Loucy (cell line): ENCODE data around the gene DLG2.

Experiments
- H2AFZ ChIP-seq: fragments of 200-600 bp; sonication (generic); 2 replicates; pipeline ENCODE4 v1.6.0; 2016; ENCODE audit warnings: antibody characterized with exemption, mild to moderate bottlenecking, low read length, moderate library complexity
- H3F3A ChIP-seq: fragments of 200-600 bp; 2 replicates; pipeline ENCODE4 v1.6.0; 2016; ENCODE audit warnings: antibody characterized with exemption, low read depth, mild to moderate bottlenecking
- H3K27me3 ChIP-seq: fragments of 200-600 bp; sonication (generic); 2 replicates; pipeline ENCODE4 v1.6.1; 2014; ENCODE audit warnings: low read length, mild to moderate bottlenecking; ENCODE audit not compliant: insufficient read depth, poor library complexity, severe bottlenecking
- H3K36me3 ChIP-seq: fragments of 200-600 bp; sonication (generic); 2 replicates; pipeline ENCODE4 v1.6.1; 2016; ENCODE audit warnings: low read length; ENCODE audit not compliant: insufficient read depth
- H3K4me1 ChIP-seq: fragments of 200-600 bp; sonication (generic); 2 replicates; pipeline ENCODE4 v1.5.1; 2014; ENCODE audit warnings: low read length, mild to moderate bottlenecking; ENCODE audit not compliant: insufficient read depth, poor library complexity, severe bottlenecking
- H3K4me2 ChIP-seq: fragments of 200-600 bp; sonication (generic); 2 replicates; pipeline ENCODE4 v1.6.0; 2014; ENCODE audit warnings: antibody characterized with exemption, low read length, low read depth, mild to moderate bottlenecking; ENCODE audit not compliant: poor library complexity, severe bottlenecking
- H3K4me3 ChIP-seq: fragments of 200-600 bp; sonication (generic); 2 replicates; pipeline ENCODE4 v1.5.1; 2014; ENCODE audit warnings: low read length, mild to moderate bottlenecking, mixed read lengths; ENCODE audit not compliant: poor library complexity, severe bottlenecking
- H3K79me2 ChIP-seq: fragments of 200-600 bp; sonication (generic); 2 replicates; pipeline ENCODE4 v1.6.1; 2014; ENCODE audit warnings: low read length; ENCODE audit not compliant: insufficient read depth
- H3K9ac ChIP-seq: fragments of 200-600 bp; sonication (generic); 2 replicates; pipeline ENCODE4 v1.6.0; 2014; ENCODE audit warnings: mild to moderate bottlenecking, low read depth, low read length, moderate library complexity; ENCODE audit not compliant: poor library complexity, severe bottlenecking
- H3K9me2 ChIP-seq: fragments of 200-600 bp; sonication (generic); replicated peaks from 2 replicates; pipeline ENCODE4 v1.6.1; 2016; ENCODE audit warnings: low read depth, low read length, mixed read lengths
- H3K9me3 ChIP-seq: fragments of 200-600 bp; sonication (generic); 2 replicates; pipeline ENCODE4 v1.6.1; 2014; ENCODE audit warnings: mild to moderate bottlenecking, antibody characterized with exemption, low read length, low read depth; ENCODE audit not compliant: insufficient read depth
- H4K20me1 ChIP-seq: fragments of 200-600 bp; sonication (generic); 2 replicates; pipeline ENCODE4 v1.6.0; 2014; ENCODE audit warnings: antibody characterized with exemption, low read length, mild to moderate bottlenecking; ENCODE audit not compliant: insufficient read depth, poor library complexity, severe bottlenecking
- EZH2phosphoT487 ChIP-seq: fragments of 200-600 bp; IDR thresholded peaks from 2 replicates; pipeline ENCODE4 v1.6.1; 2018; ENCODE audit warnings: antibody characterized with exemption, mild to moderate bottlenecking, moderate library complexity, borderline replicate concordance
- TF ChIP-seq, protein P1 (sequence below): fragments of 200-600 bp; sonication (generic); conservative IDR thresholded peaks from 2 replicates; pipeline ENCODE4 v1.5.1; 2014; ENCODE audit warnings: mild to moderate bottlenecking, antibody characterized with exemption, low read length

The DLG2 gene

DNA sequence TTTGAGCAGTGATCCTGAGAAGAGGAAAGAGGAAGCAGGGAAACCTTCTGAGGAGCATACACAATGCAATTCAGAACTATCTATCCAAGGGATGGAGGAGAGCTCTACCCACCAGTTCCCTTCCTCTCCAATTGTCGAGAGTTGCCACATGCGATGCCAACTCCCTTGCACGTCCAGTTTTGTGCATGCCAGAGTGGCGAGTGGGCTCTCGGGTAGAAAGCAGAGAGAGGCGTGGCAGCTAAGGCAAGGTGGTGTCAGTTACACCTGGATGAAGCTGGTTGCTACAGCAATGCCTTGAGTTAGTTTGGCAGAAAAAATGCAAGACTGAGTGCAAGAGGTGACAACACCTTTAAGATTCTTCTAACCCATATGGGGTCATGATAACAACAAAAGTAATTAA lies 1920.6 kb downstream of the DLG2 start:
- Histone ChIP-seq H3K9ac (no peak overlapping the region), H3K4me1 (no peaks in the 10 kb centered on the region), H3K27me3 (no peaks in the 10 kb centered on the region), H3K36me3 (no peaks in the 10 kb centered on the region), H2AFZ (no peak overlapping the region), H3K9me2 (no peaks in the 10 kb centered on the region), H3F3A (no peaks in the 10 kb centered on the region), H3K4me2 (no peak overlapping the region), H3K4me3 (no peak overlapping the region), H4K20me1 (no peaks in the 10 kb centered on the region), H3K79me2 (no peaks in the 10 kb centered on the region), H3K9me3 (no peaks in the 10 kb centered on the region)
- TF ChIP-seq EZH2phosphoT487, result no peak
- TF ChIP-seq, protein P1, sequence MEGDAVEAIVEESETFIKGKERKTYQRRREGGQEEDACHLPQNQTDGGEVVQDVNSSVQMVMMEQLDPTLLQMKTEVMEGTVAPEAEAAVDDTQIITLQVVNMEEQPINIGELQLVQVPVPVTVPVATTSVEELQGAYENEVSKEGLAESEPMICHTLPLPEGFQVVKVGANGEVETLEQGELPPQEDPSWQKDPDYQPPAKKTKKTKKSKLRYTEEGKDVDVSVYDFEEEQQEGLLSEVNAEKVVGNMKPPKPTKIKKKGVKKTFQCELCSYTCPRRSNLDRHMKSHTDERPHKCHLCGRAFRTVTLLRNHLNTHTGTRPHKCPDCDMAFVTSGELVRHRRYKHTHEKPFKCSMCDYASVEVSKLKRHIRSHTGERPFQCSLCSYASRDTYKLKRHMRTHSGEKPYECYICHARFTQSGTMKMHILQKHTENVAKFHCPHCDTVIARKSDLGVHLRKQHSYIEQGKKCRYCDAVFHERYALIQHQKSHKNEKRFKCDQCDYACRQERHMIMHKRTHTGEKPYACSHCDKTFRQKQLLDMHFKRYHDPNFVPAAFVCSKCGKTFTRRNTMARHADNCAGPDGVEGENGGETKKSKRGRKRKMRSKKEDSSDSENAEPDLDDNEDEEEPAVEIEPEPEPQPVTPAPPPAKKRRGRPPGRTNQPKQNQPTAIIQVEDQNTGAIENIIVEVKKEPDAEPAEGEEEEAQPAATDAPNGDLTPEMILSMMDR, result no peak

DNA sequence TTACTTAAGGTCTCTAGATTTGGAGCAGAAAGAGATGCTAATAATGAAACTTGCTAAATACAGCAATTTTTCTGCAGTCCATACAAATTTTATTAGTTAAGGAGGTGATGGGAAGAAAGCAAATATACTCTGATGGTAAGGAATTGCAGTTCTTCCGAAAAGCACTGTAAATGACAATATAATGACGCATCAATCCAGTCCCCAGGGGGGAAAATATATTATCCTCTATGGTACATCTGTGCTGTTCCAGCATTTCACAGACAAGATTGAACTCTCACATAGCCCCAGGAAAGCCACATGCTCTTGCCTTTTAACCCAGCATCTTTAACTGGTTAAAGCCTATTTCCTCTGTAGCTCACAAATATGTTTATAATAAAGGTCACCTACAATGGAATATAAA lies 1924.3 kb downstream of the DLG2 start:
- Histone ChIP-seq H3K4me1 (no peaks in the 10 kb centered on the region), H3F3A (no peaks in the 10 kb centered on the region), H3K9me2 (no peaks in the 10 kb centered on the region), H4K20me1 (no peaks in the 10 kb centered on the region), H3K27me3 (no peaks in the 10 kb centered on the region), H2AFZ (no peak overlapping the region), H3K36me3 (no peaks in the 10 kb centered on the region), H3K9me3 (no peaks in the 10 kb centered on the region), H3K9ac (no peak overlapping the region), H3K79me2 (no peaks in the 10 kb centered on the region), H3K4me3 (no peak overlapping the region), H3K4me2 (no peak overlapping the region)
- TF ChIP-seq EZH2phosphoT487, result no peak
- TF ChIP-seq, protein P1, result no peak

DNA sequence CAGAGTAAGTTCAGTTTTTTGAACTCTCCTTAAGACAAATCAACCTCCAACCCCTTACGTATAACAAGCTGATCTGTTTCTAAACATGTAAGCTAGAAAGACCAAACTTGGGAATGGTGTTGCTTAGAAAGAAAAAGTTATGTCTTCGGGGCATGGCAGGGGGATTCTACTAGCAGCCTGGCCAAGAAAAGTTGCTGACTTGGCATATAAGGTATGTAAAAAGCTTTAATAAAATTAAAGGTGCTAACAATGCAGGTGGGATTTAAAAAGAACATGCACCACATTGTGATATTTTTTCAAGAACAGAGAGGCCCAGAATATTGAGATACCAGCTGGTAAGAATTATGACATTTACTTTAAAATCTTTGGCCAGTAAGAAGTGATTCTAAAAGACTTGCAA lies 1929.6 kb downstream of the DLG2 start:
- no peak for TF ChIP-seq EZH2phosphoT487
- TF ChIP-seq, protein P1, result no peak
- Histone ChIP-seq H3F3A (no peaks in the 10 kb centered on the region), H3K79me2 (no peaks in the 10 kb centered on the region), H3K9me3 (no peaks in the 10 kb centered on the region), H3K9me2 (no peaks in the 10 kb centered on the region), H3K4me2 (no peak overlapping the region), H3K4me3 (no peak overlapping the region), H3K9ac (no peak overlapping the region), H3K27me3 (no peaks in the 10 kb centered on the region), H3K4me1 (no peaks in the 10 kb centered on the region), H4K20me1 (no peaks in the 10 kb centered on the region), H2AFZ (no peak overlapping the region), H3K36me3 (no peaks in the 10 kb centered on the region)
